ENCODE data around the gene CDC45. TPM values are rescaled to one million over a fixed set of nuclear protein-coding genes. Genes with fewer than 3 reads are reported as not detected.

The CDC45 gene
- total and polyA plus RNA-seq, 9 donors, result 0.46 to 2.2 (median 1.1) TPM; not detected in 3

DNA sequence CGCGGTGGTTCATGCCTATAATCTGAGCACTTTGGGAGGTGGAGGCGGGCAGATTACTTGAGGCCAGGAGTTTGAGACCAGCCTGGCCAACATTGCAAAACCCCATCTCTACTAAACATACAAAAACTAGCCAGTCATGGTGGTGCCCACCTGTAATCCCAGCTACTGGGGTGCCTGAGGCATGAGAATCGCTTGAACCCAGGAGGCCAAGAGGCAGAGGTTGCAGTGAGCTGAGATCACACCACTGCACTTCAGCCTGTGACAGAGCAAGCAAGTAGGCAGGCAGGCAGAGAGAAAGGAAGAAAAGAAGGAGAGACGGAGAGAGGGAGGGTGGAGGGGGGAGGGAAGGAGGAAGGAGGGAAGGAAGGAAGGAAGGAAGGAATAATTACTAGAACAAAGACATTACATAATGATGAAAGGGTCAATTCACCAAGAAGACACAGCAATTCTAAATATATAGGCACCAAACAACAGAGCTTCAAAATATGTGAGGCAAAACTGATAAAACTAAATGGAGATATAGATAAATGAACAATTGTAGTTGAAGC lies 58.3 kb downstream of the CDC45 start:
- Histone ChIP-seq H3K9me3 (no peaks in the 10 kb centered on the region), H3K27me3 (no peaks in the 10 kb centered on the region), H3K27ac (no peak overlapping the region), H3K36me3 (no peaks in the 10 kb centered on the region), H3K4me3 (no peak overlapping the region), H3K4me1 (ENCODE audit: insufficient read depth) (no peaks in the 10 kb centered on the region)
- TF ChIP-seq CTCF (IDR thresholded peaks at IDR 0.05), result no peak
- TF ChIP-seq EP300 (IDR thresholded peaks at IDR 0.05), result no peak
- no peak for TF ChIP-seq POLR2A (IDR thresholded peaks at IDR 0.05)
- 85 to 86% (median 85%) methylated on average over 5 of the region's 5 CpGs for WGBS, 3 donors
- no peak for DNase-seq
- intact Hi-C loops (cut with DNase I), result loop anchor here in 1 of 4 donors (10.0 kb wide), 1 partner anchor 57 kb away; no protein-coding TSS in a partner anchor

GRCh38 chr22:19540394-19540793 lies 60.7 kb downstream of the CDC45 start:
- TF ChIP-seq EP300 (IDR thresholded peaks at IDR 0.05), result no peak
- no peak for TF ChIP-seq CTCF (IDR thresholded peaks at IDR 0.05)
- TF ChIP-seq POLR2A (IDR thresholded peaks at IDR 0.05), result no peak
- intact Hi-C loops (cut with DNase I), result loop anchor here in 1 of 4 donors (10.0 kb wide), 1 partner anchor 496 kb away; no protein-coding TSS in a partner anchor

GRCh38 chr22:19543970-19544708 lies 64.4 kb downstream of the CDC45 start:
- H3K4me3 ChIP-seq, result no peak overlapping the region
- H3K27me3 ChIP-seq, result no peaks in the 10 kb centered on the region
- no peaks in the 10 kb centered on the region for H3K4me1 ChIP-seq (ENCODE audit: insufficient read depth)
- intact Hi-C loops (cut with DNase I), result loop anchor here in 1 of 4 donors (10.0 kb wide), 1 partner anchor 499 kb away; no protein-coding TSS in a partner anchor
- DNase-seq, result no peak
- H3K27ac ChIP-seq, result no peak overlapping the region
- H3K36me3 ChIP-seq, result no peaks in the 10 kb centered on the region
- no peaks in the 10 kb centered on the region for H3K9me3 ChIP-seq
- WGBS, 3 donors, result 67 to 69% (median 68%) methylated on average over 16 of the region's 16 CpGs
- TF ChIP-seq POLR2A (IDR thresholded peaks at IDR 0.05), result no peak
- TF ChIP-seq EP300 (IDR thresholded peaks at IDR 0.05), result no peak
- TF ChIP-seq CTCF (IDR thresholded peaks at IDR 0.05), result no peak

More at GRCh38 chr22:19540394-19540793, 60.7 kb downstream of the CDC45 start:
- Histone ChIP-seq H3K4me3 (no peak overlapping the region), H3K36me3 (no peaks in the 10 kb centered on the region), H3K9me3 (no peaks in the 10 kb centered on the region), H3K4me1 (ENCODE audit: insufficient read depth) (no peaks in the 10 kb centered on the region), H3K27me3 (no peaks in the 10 kb centered on the region), H3K27ac (no peak overlapping the region)
- no peak for DNase-seq

DNA sequence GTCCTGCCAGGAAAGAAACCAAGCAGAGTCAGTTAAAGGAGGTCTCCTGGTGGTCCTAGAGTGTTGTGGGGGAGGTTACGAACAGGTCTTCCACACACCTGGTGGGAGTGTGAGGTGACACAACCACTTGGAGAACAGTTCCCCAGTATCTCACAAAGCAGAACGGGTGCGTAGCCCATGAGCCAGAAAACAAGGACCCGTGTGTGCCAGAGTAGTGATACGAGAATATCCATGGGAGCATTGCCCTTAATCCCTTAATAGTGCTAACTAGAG lies 66.2 kb downstream of the CDC45 start:
- WGBS, 3 donors, result 66 to 77% (median 74%) methylated on average over 5 of the region's 5 CpGs
- H3K4me3 ChIP-seq, result no peak overlapping the region
- H3K27ac ChIP-seq, result no peak overlapping the region
- no peaks in the 10 kb centered on the region for H3K27me3 ChIP-seq
- no peak for DNase-seq
- H3K36me3 ChIP-seq, result no peaks in the 10 kb centered on the region
- no peaks in the 10 kb centered on the region for H3K9me3 ChIP-seq
- no peak for TF ChIP-seq EP300 (IDR thresholded peaks at IDR 0.05)
- no peak for TF ChIP-seq POLR2A (IDR thresholded peaks at IDR 0.05)
- no peak for TF ChIP-seq CTCF (IDR thresholded peaks at IDR 0.05)
- no peaks in the 10 kb centered on the region for H3K4me1 ChIP-seq (ENCODE audit: insufficient read depth)
- intact Hi-C loops (cut with DNase I), result loop anchor here in 1 of 4 donors (10.0 kb wide), 1 partner anchor 501 kb away; no protein-coding TSS in a partner anchor

All from ovary (tissue), 9 donors.